H1 (cell line): ENCODE measurements around the gene VSNL1. TPM values are rescaled to one million over a fixed set of nuclear protein-coding genes. Genes with fewer than 3 reads are reported as not detected.
A peak's percentile ranks its signal among the peaks of the same experiment; 100 is the strongest.

Experiments used
- ASH2L ChIP-seq: fragments of 200-600, 300-600 bp; sonication (generic); IDR thresholded peaks from one replicate; pipeline ENCODE4 v1.7.1; 2017; ENCODE audit warnings: low read length
- BACH1 ChIP-seq: IDR thresholded peaks from 2 replicates; pipeline ENCODE4 v1.6.1; 2012; ENCODE audit warnings: low read length, improper control_type of control experiment
- CTCF ChIP-seq, 3 experiments: IDR thresholded peaks; 1 replicate in 2 of 3; 2 replicates in 1 of 3; pipeline versions ENCODE4 v1.5.1 to v1.6.1; 2011; ENCODE audit warnings: low read length in 3 of 3, mild to moderate bottlenecking in 3 of 3, inconsistent platforms in 2 of 3, low read depth in 1 of 3, moderate library complexity in 1 of 3; ENCODE audit not compliant: insufficient read depth in 1 of 3; ENCODE audit errors: control extremely low read depth in 1 of 3
- EGR1 ChIP-seq: IDR thresholded peaks from 2 replicates; pipeline ENCODE4 v1.6.1; 2011; ENCODE audit warnings: low read depth, low read length, borderline replicate concordance
- HDAC2 ChIP-seq, 2 experiments: fragments of 300-600 bp in 1 of 2; sonication (generic) in 1 of 2; IDR thresholded peaks; 2 replicates each; pipeline ENCODE4 v1.6.1; 2011 to 2012; ENCODE audit warnings: low read depth in 2 of 2, low read length in 2 of 2, mild to moderate bottlenecking in 2 of 2, moderate library complexity in 2 of 2, borderline replicate concordance in 1 of 2, inconsistent platforms in 1 of 2
- HDAC6 ChIP-seq: IDR thresholded peaks from one replicate; pipeline ENCODE4 v1.7.1; 2012; ENCODE audit warnings: low read depth, mild to moderate bottlenecking, inconsistent platforms, low read length, moderate library complexity
- KDM4A ChIP-seq: IDR thresholded peaks from one replicate; pipeline ENCODE4 v1.7.1; 2012; ENCODE audit warnings: low read depth, mild to moderate bottlenecking, moderate library complexity, low read length, inconsistent platforms; ENCODE audit not compliant: severe bottlenecking
- MAFK ChIP-seq: IDR thresholded peaks from 2 replicates; pipeline ENCODE4 v1.6.1; 2012; ENCODE audit warnings: low read depth, mild to moderate bottlenecking, improper control_type of control experiment, low read length
- MAX ChIP-seq: IDR thresholded peaks from 2 replicates; pipeline ENCODE4 v1.6.1; 2012; ENCODE audit warnings: inconsistent platforms
- NRF1 ChIP-seq: IDR thresholded peaks from 2 replicates; pipeline ENCODE4 v1.6.1; 2011; ENCODE audit warnings: mild to moderate bottlenecking, low read depth, low read length, improper control_type of control experiment
- PHF8 ChIP-seq: fragments of 200-600 bp; sonication (generic); conservative IDR thresholded peaks from 2 replicates; pipeline ENCODE4 v1.7.1; 2012; ENCODE audit warnings: low read depth, mild to moderate bottlenecking, inconsistent platforms, low read length, moderate library complexity
- POLR2AphosphoS5 ChIP-seq: IDR thresholded peaks from 2 replicates; pipeline ENCODE4 v1.6.1; 2011; ENCODE audit warnings: low read depth, low read length
- POU5F1 ChIP-seq: IDR thresholded peaks from 2 replicates; pipeline ENCODE4 v1.6.1; 2011; ENCODE audit warnings: low read depth, mild to moderate bottlenecking, low read length, moderate library complexity
- RAD21 ChIP-seq, 2 experiments: IDR thresholded peaks in 1 of 2; conservative IDR thresholded peaks in 1 of 2; 2 replicates each; pipeline ENCODE4 v1.6.1; 2011; ENCODE audit warnings: low read depth in 2 of 2, low read length in 2 of 2, improper control_type of control experiment in 1 of 2, inconsistent platforms in 1 of 2, mild to moderate bottlenecking in 1 of 2, moderate library complexity in 1 of 2
- RNF2 ChIP-seq: fragments of 200-900, 300-1000 bp; sonication (generic); IDR thresholded peaks from 2 replicates; pipeline ENCODE4 v1.7.1; 2016; ENCODE audit warnings: borderline replicate concordance, low read depth, mild to moderate bottlenecking, antibody characterized with exemption, low read length; ENCODE audit not compliant: poor library complexity, severe bottlenecking; ENCODE audit errors: missing control alignments
- SAP30 ChIP-seq: fragments of 300-600 bp; sonication (generic); IDR thresholded peaks from 2 replicates; pipeline ENCODE4 v1.7.1; 2012; ENCODE audit warnings: low read length, moderate library complexity, mild to moderate bottlenecking, inconsistent platforms; ENCODE audit not compliant: insufficient read depth, insufficient replicate concordance
- SIRT6 ChIP-seq: IDR thresholded peaks from one replicate; pipeline ENCODE4 v1.7.1; 2012; ENCODE audit warnings: low read length, inconsistent platforms
- SIX5 ChIP-seq: IDR thresholded peaks from 2 replicates; pipeline ENCODE4 v1.6.1; 2011; ENCODE audit warnings: mild to moderate bottlenecking, low read depth, low read length
- SP1 ChIP-seq: IDR thresholded peaks from 2 replicates; pipeline ENCODE4 v1.6.1; 2011; ENCODE audit warnings: low read depth, low read length
- SUZ12 ChIP-seq: fragments of 200-600 bp; sonication (generic); IDR thresholded peaks from 2 replicates; pipeline ENCODE4 v1.6.1; 2012; ENCODE audit warnings: mild to moderate bottlenecking, inconsistent platforms, low read length, moderate library complexity, mixed read lengths
- TAF1 ChIP-seq: IDR thresholded peaks from 2 replicates; pipeline ENCODE4 v1.6.1; 2011; ENCODE audit warnings: mild to moderate bottlenecking, low read depth, low read length
- polyA plus RNA-seq, 7 experiments: library from polyadenylated mRNA; depleted of rRNA in 3 of 7; stranded (reverse) in 5 of 7; unstranded in 2 of 7; fragments of >200 nt in 5 of 7; fragments of 200-250 nt in 2 of 7; gene quantifications; 1 replicate in 5 of 7; 2 replicates in 1 of 7; 4 replicates in 1 of 7; pipeline versions ENCODE4 v1.2.1 to v1.2.3, GENCODE V29; 2011 to 2013; ENCODE audit warnings: missing spikeins in 2 of 7, mixed read lengths in 2 of 7
- total RNA-seq: library from RNA; stranded (reverse); fragmentation: NEBNext Ultra II Directional; extraction: Animal tissue kit (Norgen Biotek cat#: 25700); gene quantifications from 2 replicates; pipeline ENCODE4 v1.2.1, GENCODE V29; 2021

VSNL1 gene
- total and polyA plus RNA-seq, 2 of the 8 experiments (the other 6 are each of a cell fraction or from before 2014, with no cell fraction given): 49.4 to 108 TPM

GRCh38 chr2:17540093-17540812 lies at the start of gene VSNL1 (continued):
- TF ChIP-seq MAX (peak; percentile 98), SIX5 (no peak), NRF1 (peak; percentile 94), CTCF (IDR thresholded peaks at IDR 0.05; ENCODE audit: control extremely low read depth in 1 of 3, insufficient read depth in 1 of 3, low read depth in 1 of 3, low read length in 3 of 3) (no peak; a peak in 1 of 4 replicates), SP1 (peak; percentile 89), EGR1 (0 out of 2 replicates have a peak, but pooled peaks have one; percentile 19), MAFK (no peak), SIRT6 (no peak), HDAC2 (IDR thresholded peaks at IDR 0.05; ENCODE audit: borderline replicate concordance in 1 of 2, low read depth in 2 of 2, low read length in 2 of 2) (peak in 1 of 2 experiments; percentile 43; a peak in 2 of 4 replicates), POLR2AphosphoS5 (peak; percentile 10; the same call in 1 of the 2 replicates), BACH1 (peak; percentile 30), ASH2L (peak; percentile 89), RAD21 (IDR thresholded peaks at IDR 0.05 in 1 of 2, conservative IDR thresholded peaks at IDR 0.05 in 1 of 2; ENCODE audit: low read depth in 2 of 2, low read length in 2 of 2) (peak in 1 of 2 experiments; percentile 4; a peak in 1 of 4 replicates), HDAC6 (no peak), SAP30 (no peak), SUZ12 (no peak), KDM4A (peak; percentile 56), TAF1 (peak; percentile 72; the same call in 1 of the 2 replicates), RNF2 (peak; percentile 49), PHF8 (peak; percentile 63), POU5F1 (no peak)
